SJSA1 (cell line): ENCODE measurements around the gene ZYG11A. TPM values are rescaled to one million over a fixed set of nuclear protein-coding genes. Genes with fewer than 3 reads are reported as not detected.

ENCODE experiments used
- DNase-seq, 2 experiments: peaks; one replicate each; pipeline ENCODE4 v3.0.0-alpha.2; 2015 to 2020; ENCODE audit warnings: low spot score in 2 of 2, low read depth in 1 of 2
- H3K27ac ChIP-seq: fragments of 250-450 bp; sonication (Bioruptor Pico); 2 replicates; pipeline ENCODE4 v1.5.1; 2020; ENCODE audit warnings: mild to moderate bottlenecking, moderate library complexity
- H3K27me3 ChIP-seq: fragments of 250-450 bp; sonication (Bioruptor Pico); replicated peaks from 2 replicates; pipeline ENCODE4 v1.5.1; 2020; ENCODE audit warnings: mild to moderate bottlenecking, moderate library complexity
- H3K36me3 ChIP-seq: fragments of 250-450 bp; sonication (Bioruptor Pico); 2 replicates; pipeline ENCODE4 v1.5.1; 2020; ENCODE audit warnings: mild to moderate bottlenecking
- H3K4me1 ChIP-seq: fragments of 250-450 bp; sonication (Bioruptor Pico); replicated peaks from 2 replicates; pipeline ENCODE4 v1.6.1; 2021; ENCODE audit warnings: mild to moderate bottlenecking
- H3K4me3 ChIP-seq: fragments of 250-450 bp; sonication (Bioruptor Pico); 2 replicates; pipeline ENCODE4 v1.5.1; 2020; ENCODE audit warnings: mild to moderate bottlenecking
- H3K9me3 ChIP-seq: fragments of 250-450 bp; sonication (Bioruptor Pico); replicated peaks from 2 replicates; pipeline ENCODE4 v1.5.1; 2020; ENCODE audit warnings: mild to moderate bottlenecking
- total RNA-seq: library from RNA; depleted of rRNA; stranded (reverse); fragments of >200 nt; shearing (Covaris generic); gene quantifications from 2 replicates; pipeline ENCODE4 v1.2.3, GENCODE V29; 2014; rRNA removed

Gene ZYG11A
- total RNA-seq, 1 experiment from 2014 or later = 2.1 TPM

DNA sequence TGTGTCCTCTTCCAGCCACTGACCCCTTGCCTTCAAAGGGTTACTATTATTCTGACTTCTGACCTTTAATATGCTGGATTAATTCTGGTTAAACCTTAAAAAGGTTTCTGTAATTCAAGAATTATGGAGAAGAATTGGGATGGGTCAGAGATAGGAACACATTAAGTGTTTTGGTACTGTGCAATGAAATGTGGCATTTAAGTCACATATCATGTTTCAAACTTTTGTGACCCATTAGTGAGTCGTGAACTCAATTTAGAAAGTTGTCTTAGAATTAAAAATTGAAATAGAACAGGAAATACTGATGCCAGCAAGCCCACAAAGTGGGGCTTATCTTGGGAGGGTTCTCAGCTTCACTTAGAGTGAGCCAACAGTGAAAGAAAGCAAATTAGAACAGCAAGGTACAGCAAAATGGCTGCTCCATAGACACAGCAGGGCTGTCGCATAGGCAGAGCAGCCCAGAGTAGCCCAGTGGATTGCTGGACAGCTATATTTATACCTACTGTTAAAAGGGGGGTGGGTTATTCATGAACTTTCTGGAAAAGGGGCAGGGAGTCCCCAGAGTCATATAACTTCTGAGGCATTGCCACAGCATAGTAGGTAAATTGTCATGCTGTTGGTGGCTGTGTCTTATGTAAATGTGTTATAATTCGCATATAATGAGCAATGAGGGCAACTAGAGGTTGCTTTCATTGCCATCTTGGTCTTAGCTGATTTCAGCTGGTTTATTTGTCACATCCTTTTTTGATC, 95.0 kb downstream of the ZYG11A start:
- Histone ChIP-seq H3K4me3 (no peak overlapping the region), H3K36me3 (no peaks in the 10 kb centered on the region), H3K9me3 (no peaks in the 10 kb centered on the region), H3K27ac (no peak overlapping the region), H3K27me3 (no peaks in the 10 kb centered on the region), H3K4me1 (no peaks in the 10 kb centered on the region)
- no peak for DNase-seq

DNA sequence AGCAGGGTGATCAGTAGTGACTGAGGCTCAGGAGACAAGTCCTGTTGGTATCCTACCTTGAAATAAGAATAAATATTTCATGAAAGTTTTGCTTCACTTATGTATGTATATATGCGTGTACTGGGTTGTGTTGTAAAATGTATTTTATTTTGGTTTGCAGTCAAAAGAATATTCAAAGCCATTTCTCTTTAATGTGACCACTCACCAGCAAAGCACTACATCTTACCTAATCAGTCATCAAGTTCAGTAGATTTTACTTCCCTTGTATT, 95.6 kb downstream of the ZYG11A start:
- DNase-seq = no peak
- no peak overlapping the region for H3K27ac ChIP-seq
- no peaks in the 10 kb centered on the region for H3K9me3 ChIP-seq
- H3K4me1 ChIP-seq = no peaks in the 10 kb centered on the region
- H3K27me3 ChIP-seq = no peaks in the 10 kb centered on the region
- H3K4me3 ChIP-seq = no peak overlapping the region
- no peaks in the 10 kb centered on the region for H3K36me3 ChIP-seq

DNA sequence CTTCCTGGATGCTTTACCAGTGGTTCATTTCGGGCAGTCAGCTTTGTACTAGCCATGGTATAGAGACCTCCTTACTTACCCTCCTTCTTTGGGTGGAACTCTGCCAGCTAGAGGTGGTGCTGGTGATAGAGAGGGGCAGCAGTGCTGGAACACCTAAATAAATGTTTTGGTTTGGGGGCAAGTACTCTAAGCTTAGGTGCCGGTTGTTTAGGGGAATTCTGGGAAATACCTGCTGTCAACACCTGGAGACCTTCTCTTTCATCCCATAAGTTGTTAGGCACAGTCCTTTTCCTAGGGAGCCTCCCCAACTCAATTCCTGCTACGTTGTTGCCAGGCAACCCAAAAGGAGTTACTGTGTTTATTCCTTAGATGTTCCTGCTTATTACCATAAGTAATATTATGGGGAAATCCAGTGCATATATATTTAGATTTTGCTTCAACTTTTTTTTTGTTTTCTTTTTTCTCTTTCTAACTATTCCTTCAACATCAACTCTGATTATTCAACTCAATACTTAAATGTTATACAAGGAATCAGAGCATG, 101.4 kb downstream of the ZYG11A start:
- DNase-seq = no peak
- no peaks in the 10 kb centered on the region for H3K4me1 ChIP-seq
- no peaks in the 10 kb centered on the region; the same call in 1 of the 2 replicates for H3K36me3 ChIP-seq
- H3K4me3 ChIP-seq = no peak overlapping the region
- H3K27ac ChIP-seq = no peak overlapping the region
- H3K9me3 ChIP-seq = no peaks in the 10 kb centered on the region
- no peaks in the 10 kb centered on the region for H3K27me3 ChIP-seq

DNA sequence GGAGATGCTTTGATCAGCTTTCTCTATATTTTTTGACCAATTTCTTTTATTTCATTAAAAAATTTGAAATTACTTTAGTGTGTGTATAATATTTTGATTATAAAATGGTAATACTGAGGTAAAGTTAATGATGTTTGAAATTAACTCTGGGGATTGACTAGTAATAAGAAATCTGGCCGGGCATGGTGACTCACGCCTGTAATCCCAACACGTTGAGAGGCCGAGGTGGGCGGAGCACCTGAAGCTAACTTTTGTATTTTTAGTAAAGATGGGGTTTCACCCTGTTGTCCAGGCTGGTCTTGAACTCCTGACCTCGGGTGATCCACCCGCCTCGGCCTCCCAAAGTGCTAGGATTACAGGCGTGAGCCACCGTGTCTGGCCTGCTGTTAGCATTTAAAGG, 102.0 kb downstream of the ZYG11A start:
- no peak overlapping the region for H3K4me3 ChIP-seq
- no peak for DNase-seq
- H3K36me3 ChIP-seq = peaks cover 3% of the 10 kb centered on the region
- H3K27ac ChIP-seq = no peak overlapping the region
- H3K9me3 ChIP-seq = no peaks in the 10 kb centered on the region
- no peaks in the 10 kb centered on the region for H3K27me3 ChIP-seq
- no peaks in the 10 kb centered on the region for H3K4me1 ChIP-seq

Other genes with a start within 250 kb of the ZYG11A start
- 22.6 and 57.5 TPM in 2 replicates for gene GPX7, start 240.4 kb upstream of the ZYG11A start, total RNA-seq
- gene SHISAL2A, start 209.6 kb upstream of the ZYG11A start, total RNA-seq = not detected in 2 replicates
- gene COA7, start 144.4 kb upstream of the ZYG11A start, total RNA-seq = 9.4 and 12.3 TPM in 2 replicates
- gene ZYG11B, start 116.3 kb upstream of the ZYG11A start, total RNA-seq = 21.2 and 37.7 TPM in 2 replicates
- 4.8 and 5.4 TPM in 2 replicates for gene ECHDC2, start 79.0 kb downstream of the ZYG11A start, total RNA-seq
- gene SCP2, start 84.5 kb downstream of the ZYG11A start, total RNA-seq = 224 and 288 TPM in 2 replicates
- 1.3 and 4.1 TPM in 2 replicates for gene PODN, start 219.5 kb downstream of the ZYG11A start, total RNA-seq